ENCODE results near the gene PITRM1.

DNA sequence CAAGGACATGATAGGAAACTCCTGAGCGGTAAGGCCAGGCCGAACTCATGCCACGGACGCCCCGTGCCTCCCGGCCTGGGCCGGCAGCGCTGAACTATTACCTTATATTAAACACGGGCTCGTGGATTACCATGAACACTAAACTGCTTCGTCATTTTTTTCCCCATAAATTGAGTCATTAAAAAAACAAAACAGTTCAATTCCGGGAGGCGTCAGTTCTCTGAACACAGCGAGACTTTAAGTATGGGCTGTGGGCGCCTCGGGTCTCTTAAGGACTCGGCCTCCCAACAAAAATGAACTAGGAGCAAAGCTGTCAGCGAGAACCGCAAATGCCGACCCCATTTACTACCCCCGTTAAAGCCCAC lies 519 bp downstream of the PITRM1 start:
- TF ChIP-seq EZH2phosphoT487 (IDR thresholded peaks at IDR 0.05; ENCODE audit: insufficient read depth, low read depth) (no peak), EZH2 (IDR thresholded peaks at IDR 0.05; ENCODE audit: insufficient read depth, poor library complexity, severe bottlenecking) (no peak)
